ENCODE measurements around the gene ARHGEF39. TPM values are rescaled to one million over a fixed set of nuclear protein-coding genes. Genes with fewer than 3 reads are reported as not detected.

ARHGEF39 gene
- total and polyA plus RNA-seq, 9 of the 15 experiments (the other 6 are each of a cell fraction or from before 2014, with no cell fraction given) = 2.8 to 21.7 (median 12.9) TPM

DNA sequence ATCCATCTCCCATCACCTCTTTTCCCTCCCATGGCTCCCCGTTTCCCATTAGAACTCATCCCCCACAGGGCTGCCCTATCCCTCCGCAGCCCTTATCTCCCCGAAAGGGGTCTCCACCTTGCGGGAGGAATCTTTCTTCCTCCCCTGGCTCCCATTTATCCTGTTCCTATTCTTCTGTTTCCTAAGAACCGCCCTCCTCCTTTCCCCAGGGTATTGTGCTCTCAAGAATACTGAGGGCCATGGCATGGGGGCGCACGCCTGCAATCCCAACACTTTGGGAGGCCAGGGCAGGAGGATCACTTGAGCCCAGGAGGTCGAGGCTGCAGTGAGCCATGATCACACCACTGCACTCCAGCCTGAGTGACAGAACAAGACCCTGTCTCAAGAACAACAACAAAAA is 47.4 kb downstream of the ARHGEF39 start (continued):
- TF ChIP-seq, protein P1, sequence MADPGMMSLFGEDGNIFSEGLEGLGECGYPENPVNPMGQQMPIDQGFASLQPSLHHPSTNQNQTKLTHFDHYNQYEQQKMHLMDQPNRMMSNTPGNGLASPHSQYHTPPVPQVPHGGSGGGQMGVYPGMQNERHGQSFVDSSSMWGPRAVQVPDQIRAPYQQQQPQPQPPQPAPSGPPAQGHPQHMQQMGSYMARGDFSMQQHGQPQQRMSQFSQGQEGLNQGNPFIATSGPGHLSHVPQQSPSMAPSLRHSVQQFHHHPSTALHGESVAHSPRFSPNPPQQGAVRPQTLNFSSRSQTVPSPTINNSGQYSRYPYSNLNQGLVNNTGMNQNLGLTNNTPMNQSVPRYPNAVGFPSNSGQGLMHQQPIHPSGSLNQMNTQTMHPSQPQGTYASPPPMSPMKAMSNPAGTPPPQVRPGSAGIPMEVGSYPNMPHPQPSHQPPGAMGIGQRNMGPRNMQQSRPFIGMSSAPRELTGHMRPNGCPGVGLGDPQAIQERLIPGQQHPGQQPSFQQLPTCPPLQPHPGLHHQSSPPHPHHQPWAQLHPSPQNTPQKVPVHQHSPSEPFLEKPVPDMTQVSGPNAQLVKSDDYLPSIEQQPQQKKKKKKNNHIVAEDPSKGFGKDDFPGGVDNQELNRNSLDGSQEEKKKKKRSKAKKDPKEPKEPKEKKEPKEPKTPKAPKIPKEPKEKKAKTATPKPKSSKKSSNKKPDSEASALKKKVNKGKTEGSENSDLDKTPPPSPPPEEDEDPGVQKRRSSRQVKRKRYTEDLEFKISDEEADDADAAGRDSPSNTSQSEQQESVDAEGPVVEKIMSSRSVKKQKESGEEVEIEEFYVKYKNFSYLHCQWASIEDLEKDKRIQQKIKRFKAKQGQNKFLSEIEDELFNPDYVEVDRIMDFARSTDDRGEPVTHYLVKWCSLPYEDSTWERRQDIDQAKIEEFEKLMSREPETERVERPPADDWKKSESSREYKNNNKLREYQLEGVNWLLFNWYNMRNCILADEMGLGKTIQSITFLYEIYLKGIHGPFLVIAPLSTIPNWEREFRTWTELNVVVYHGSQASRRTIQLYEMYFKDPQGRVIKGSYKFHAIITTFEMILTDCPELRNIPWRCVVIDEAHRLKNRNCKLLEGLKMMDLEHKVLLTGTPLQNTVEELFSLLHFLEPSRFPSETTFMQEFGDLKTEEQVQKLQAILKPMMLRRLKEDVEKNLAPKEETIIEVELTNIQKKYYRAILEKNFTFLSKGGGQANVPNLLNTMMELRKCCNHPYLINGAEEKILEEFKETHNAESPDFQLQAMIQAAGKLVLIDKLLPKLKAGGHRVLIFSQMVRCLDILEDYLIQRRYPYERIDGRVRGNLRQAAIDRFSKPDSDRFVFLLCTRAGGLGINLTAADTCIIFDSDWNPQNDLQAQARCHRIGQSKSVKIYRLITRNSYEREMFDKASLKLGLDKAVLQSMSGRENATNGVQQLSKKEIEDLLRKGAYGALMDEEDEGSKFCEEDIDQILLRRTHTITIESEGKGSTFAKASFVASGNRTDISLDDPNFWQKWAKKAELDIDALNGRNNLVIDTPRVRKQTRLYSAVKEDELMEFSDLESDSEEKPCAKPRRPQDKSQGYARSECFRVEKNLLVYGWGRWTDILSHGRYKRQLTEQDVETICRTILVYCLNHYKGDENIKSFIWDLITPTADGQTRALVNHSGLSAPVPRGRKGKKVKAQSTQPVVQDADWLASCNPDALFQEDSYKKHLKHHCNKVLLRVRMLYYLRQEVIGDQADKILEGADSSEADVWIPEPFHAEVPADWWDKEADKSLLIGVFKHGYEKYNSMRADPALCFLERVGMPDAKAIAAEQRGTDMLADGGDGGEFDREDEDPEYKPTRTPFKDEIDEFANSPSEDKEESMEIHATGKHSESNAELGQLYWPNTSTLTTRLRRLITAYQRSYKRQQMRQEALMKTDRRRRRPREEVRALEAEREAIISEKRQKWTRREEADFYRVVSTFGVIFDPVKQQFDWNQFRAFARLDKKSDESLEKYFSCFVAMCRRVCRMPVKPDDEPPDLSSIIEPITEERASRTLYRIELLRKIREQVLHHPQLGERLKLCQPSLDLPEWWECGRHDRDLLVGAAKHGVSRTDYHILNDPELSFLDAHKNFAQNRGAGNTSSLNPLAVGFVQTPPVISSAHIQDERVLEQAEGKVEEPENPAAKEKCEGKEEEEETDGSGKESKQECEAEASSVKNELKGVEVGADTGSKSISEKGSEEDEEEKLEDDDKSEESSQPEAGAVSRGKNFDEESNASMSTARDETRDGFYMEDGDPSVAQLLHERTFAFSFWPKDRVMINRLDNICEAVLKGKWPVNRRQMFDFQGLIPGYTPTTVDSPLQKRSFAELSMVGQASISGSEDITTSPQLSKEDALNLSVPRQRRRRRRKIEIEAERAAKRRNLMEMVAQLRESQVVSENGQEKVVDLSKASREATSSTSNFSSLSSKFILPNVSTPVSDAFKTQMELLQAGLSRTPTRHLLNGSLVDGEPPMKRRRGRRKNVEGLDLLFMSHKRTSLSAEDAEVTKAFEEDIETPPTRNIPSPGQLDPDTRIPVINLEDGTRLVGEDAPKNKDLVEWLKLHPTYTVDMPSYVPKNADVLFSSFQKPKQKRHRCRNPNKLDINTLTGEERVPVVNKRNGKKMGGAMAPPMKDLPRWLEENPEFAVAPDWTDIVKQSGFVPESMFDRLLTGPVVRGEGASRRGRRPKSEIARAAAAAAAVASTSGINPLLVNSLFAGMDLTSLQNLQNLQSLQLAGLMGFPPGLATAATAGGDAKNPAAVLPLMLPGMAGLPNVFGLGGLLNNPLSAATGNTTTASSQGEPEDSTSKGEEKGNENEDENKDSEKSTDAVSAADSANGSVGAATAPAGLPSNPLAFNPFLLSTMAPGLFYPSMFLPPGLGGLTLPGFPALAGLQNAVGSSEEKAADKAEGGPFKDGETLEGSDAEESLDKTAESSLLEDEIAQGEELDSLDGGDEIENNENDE (IDR thresholded peaks at IDR 0.05; ENCODE audit: low read depth, low read length) = no peak
- TF ChIP-seq NONO (IDR thresholded peaks at IDR 0.05; ENCODE audit: low read depth in 2 of 2, low read length in 1 of 2) (no peak), ZNF717 (CRISPR knock-in tag; IDR thresholded peaks at IDR 0.05) (no peak), TEAD2 (tag; IDR thresholded peaks at IDR 0.05) (no peak), EP400 (IDR thresholded peaks at IDR 0.05) (no peak), MTF1 (CRISPR knock-in tag; IDR thresholded peaks at IDR 0.05; ENCODE audit: borderline replicate concordance) (no peak), ZNF347 (CRISPR knock-in tag; IDR thresholded peaks at IDR 0.05; ENCODE audit: low read depth) (no peak), SLC30A9 (CRISPR knock-in tag; IDR thresholded peaks at IDR 0.05) (no peak)
- TF ChIP-seq, protein P2, sequence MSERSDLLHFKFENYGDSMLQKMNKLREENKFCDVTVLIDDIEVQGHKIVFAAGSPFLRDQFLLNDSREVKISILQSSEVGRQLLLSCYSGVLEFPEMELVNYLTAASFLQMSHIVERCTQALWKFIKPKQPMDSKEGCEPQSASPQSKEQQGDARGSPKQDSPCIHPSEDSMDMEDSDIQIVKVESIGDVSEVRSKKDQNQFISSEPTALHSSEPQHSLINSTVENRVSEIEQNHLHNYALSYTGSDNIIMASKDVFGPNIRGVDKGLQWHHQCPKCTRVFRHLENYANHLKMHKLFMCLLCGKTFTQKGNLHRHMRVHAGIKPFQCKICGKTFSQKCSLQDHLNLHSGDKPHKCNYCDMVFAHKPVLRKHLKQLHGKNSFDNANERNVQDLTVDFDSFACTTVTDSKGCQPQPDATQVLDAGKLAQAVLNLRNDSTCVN (CRISPR knock-in tag; IDR thresholded peaks at IDR 0.05) = no peak
- TF ChIP-seq, protein P3, sequence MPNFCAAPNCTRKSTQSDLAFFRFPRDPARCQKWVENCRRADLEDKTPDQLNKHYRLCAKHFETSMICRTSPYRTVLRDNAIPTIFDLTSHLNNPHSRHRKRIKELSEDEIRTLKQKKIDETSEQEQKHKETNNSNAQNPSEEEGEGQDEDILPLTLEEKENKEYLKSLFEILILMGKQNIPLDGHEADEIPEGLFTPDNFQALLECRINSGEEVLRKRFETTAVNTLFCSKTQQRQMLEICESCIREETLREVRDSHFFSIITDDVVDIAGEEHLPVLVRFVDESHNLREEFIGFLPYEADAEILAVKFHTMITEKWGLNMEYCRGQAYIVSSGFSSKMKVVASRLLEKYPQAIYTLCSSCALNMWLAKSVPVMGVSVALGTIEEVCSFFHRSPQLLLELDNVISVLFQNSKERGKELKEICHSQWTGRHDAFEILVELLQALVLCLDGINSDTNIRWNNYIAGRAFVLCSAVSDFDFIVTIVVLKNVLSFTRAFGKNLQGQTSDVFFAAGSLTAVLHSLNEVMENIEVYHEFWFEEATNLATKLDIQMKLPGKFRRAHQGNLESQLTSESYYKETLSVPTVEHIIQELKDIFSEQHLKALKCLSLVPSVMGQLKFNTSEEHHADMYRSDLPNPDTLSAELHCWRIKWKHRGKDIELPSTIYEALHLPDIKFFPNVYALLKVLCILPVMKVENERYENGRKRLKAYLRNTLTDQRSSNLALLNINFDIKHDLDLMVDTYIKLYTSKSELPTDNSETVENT (CRISPR knock-in tag; IDR thresholded peaks at IDR 0.05) = no peak
